ENCODE measurements around the gene KLHL20. TPM values are rescaled to one million over a fixed set of nuclear protein-coding genes. Genes with fewer than 3 reads are reported as not detected.

KLHL20 gene, protein sequence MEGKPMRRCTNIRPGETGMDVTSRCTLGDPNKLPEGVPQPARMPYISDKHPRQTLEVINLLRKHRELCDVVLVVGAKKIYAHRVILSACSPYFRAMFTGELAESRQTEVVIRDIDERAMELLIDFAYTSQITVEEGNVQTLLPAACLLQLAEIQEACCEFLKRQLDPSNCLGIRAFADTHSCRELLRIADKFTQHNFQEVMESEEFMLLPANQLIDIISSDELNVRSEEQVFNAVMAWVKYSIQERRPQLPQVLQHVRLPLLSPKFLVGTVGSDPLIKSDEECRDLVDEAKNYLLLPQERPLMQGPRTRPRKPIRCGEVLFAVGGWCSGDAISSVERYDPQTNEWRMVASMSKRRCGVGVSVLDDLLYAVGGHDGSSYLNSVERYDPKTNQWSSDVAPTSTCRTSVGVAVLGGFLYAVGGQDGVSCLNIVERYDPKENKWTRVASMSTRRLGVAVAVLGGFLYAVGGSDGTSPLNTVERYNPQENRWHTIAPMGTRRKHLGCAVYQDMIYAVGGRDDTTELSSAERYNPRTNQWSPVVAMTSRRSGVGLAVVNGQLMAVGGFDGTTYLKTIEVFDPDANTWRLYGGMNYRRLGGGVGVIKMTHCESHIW
- 15.3 and 21.6 TPM in 2 replicates for total RNA-seq

DNA sequence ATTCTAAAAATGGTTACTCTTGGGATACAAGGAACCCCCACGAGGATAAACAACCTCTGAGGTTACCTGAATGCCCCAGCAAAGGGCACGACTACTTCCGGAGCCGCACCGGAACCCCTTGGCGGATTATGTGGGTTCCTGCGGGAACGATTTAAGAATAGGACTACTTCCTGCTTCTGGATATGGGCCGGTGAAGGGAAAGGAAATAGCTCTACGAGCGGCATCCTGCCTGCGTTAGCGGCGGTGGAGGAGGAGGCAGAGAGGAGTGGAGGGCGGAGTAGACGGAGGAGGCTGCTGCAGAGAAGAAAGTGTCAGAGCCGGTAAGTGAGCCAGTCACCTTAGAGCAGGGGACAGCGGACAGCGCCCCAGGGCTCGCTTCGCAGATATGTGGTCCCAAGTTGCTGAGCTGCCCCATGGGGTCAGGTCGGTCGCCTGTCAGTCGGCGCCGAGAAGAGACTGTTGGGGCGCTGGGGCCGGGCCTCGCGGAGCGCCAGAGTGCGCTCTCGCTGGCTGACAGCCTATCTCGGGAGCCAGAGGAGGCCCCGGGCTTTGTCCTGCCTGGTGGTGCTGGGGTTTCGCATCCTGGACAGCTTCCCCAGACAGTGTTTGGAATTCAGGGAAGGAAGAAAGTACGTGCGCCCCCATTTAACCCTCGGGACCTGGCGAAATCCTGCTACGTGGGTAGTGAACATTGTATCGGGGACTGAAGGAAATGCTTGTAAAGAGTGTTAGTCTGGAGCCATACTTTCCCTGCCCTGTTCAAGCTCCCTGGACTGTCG is at the start of gene KLHL20:
Gene KLHL20, plus strand, starts transcription at position 223 of the 779 bp plus-strand sequence. CDS start 1,063 bp downstream, outside the sequence.

DNA sequence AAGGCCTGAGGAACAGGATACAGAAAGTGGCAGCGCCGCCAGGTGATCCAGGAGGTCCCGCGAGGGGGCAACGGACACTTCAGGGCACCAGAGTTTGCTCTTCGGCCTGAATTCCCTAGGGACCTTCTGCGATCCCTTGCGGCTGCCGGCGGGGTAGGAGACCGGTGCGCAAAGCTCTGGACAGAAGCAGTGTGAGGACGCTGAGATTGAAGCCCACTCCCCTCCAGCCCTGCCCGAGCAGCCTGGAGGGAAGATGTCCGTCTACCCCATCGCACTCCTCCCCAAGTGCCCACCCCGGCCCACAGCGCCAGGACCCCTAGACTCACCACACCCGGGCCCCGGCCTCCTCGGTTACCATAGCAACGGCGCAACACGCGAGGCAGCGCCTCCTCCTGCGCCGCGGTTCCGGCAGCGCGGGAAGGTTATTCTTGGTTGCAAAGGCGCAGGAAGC is 45.3 kb upstream of the KLHL20 start, which contains the start of gene ANKRD45:
Gene ANKRD45, minus strand, starts transcription at position 361 of the 451 bp plus-strand sequence. CDS start 10,433 bp downstream, outside the sequence.

DNA sequence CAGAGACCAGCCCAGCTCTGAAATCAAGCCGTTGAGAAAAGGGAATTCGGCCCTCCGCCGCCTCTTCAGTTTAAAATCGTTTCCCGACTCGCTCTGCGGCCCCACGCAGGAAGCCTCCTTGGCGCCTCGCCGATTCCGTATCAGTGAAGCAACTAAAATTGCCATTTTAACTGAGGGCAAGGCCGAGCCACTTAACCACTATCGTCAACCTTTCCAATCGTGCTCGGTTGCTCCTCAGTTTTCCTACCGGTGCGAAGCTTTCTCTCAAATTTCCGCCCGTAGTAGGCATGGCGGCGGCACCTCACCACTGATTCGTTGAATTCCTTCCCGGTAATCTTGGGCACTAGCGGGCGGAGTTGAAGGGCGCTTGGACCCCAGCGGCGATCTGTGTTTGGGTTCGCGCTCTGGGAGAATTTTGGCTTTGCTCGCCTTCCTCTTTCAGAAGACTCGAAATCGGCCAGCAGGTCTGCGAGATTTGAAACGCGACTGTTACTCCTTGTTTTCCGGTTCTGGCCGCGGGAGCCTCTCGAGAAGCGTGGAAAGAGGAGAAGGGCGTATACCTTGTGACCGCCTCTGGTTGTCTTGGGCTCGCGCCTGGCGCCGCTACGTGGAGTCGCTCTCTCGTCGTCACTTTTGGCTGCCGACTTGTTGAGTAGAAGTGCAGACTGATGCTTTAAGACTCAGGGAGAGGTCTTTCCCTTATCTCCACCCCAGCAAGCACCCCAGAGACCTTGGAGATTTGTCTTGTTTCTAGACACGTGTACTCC is 109.7 kb downstream of the KLHL20 start, which contains the start of the genes CENPL and DARS2:
Gene CENPL, minus strand, starts transcription at position 569 of the 767 bp plus-strand sequence. CDS start 13,584 bp downstream, outside the sequence.
Gene DARS2, plus strand, starts transcription at position 359 of the 767 bp plus-strand sequence. CDS start 557 bp downstream, outside the sequence.

Other genes starting within 250 kb of the KLHL20 start
- 212 and 230 TPM in 2 replicates for gene PRDX6, start 237.6 kb upstream of the KLHL20 start, total RNA-seq
- not detected in 2 replicates for gene SLC9C2, start 111.9 kb upstream of the KLHL20 start, total RNA-seq
- gene TEX50, start 79.6 kb upstream of the KLHL20 start, total RNA-seq = not detected in 2 replicates
- gene ANKRD45, start 45.1 kb upstream of the KLHL20 start, total RNA-seq = not detected in 2 replicates
- 27.8 and 30.8 TPM in 2 replicates for gene DARS2, start 109.7 kb downstream of the KLHL20 start, total RNA-seq
- gene CENPL, start 109.9 kb downstream of the KLHL20 start, total RNA-seq = 10.9 and 18.8 TPM in 2 replicates
- gene GAS5, start 153.0 kb downstream of the KLHL20 start, total RNA-seq = 202 and 218 TPM in 2 replicates
- 1.4 and 2.4 TPM in 2 replicates for gene ZBTB37, start 153.4 kb downstream of the KLHL20 start, total RNA-seq
- 0.10 TPM in 1 of 2 replicates, not detected in the other for gene SERPINC1, start 202.3 kb downstream of the KLHL20 start, total RNA-seq

Data from mammary microvascular endothelial cell (primary cell).